GM23338 (cell line): Measurements from ENCODE around the gene MMP15. TPM values are rescaled to one million over a fixed set of nuclear protein-coding genes. Genes with fewer than 3 reads are reported as not detected.

Experiments
- ATAC-seq: fragments of 200-7000 bp; cut with Tn5 transposase; 3 replicates; pipeline ENCODE4 v1.9.1; 2020
- DNase-seq: peaks from one replicate; pipeline ENCODE4 v3.0.0-alpha.2; 2015; ENCODE audit warnings: low spot score
- H2AFZ ChIP-seq: fragments of 200-600 bp; sonication (generic); 2 replicates; pipeline ENCODE4 v1.8.0; 2016; ENCODE audit warnings: antibody characterized with exemption, mild to moderate bottlenecking, moderate library complexity
- H3F3A ChIP-seq: fragments of 200-600 bp; sonication (generic); replicated peaks from 2 replicates; pipeline ENCODE4 v1.8.0; 2017; ENCODE audit warnings: antibody characterized with exemption, mixed run types, low read depth
- H3K27ac ChIP-seq: fragments of 200-600 bp; sonication (generic); 2 replicates; pipeline ENCODE4 v1.6.1; 2016; ENCODE audit warnings: low read depth
- H3K27me3 ChIP-seq: fragments of 200-600 bp; sonication (generic); 2 replicates; pipeline ENCODE4 v1.8.0; 2016; ENCODE audit warnings: mild to moderate bottlenecking, mixed run types, moderate library complexity; ENCODE audit not compliant: insufficient read depth
- H3K36me3 ChIP-seq: fragments of 200-600 bp; sonication (generic); 2 replicates; pipeline ENCODE4 v1.8.0; 2016; ENCODE audit warnings: mild to moderate bottlenecking; ENCODE audit not compliant: insufficient read depth
- H3K4me1 ChIP-seq: fragments of 200-600 bp; sonication (generic); 2 replicates; pipeline ENCODE4 v1.8.0; 2016; ENCODE audit warnings: mild to moderate bottlenecking, moderate library complexity; ENCODE audit not compliant: insufficient read depth
- H3K4me2 ChIP-seq: fragments of 200-600 bp; sonication (generic); 2 replicates; pipeline ENCODE4 v1.7.1; 2017; ENCODE audit warnings: mixed run types
- H3K4me3 ChIP-seq: fragments of 200-600 bp; sonication (generic); 2 replicates; pipeline ENCODE4 v1.6.1; 2016; ENCODE audit warnings: mixed run types
- H3K79me2 ChIP-seq: fragments of 200-600 bp; sonication (generic); replicated peaks from 2 replicates; pipeline ENCODE4 v1.8.0; 2017; ENCODE audit warnings: mild to moderate bottlenecking; ENCODE audit not compliant: insufficient read depth
- H3K9me2 ChIP-seq: fragments of 200-600 bp; sonication (generic); 2 replicates; pipeline ENCODE4 v1.8.0; 2017; ENCODE audit not compliant: insufficient read depth
- H4K20me1 ChIP-seq: fragments of 200-600 bp; sonication (generic); replicated peaks from 2 replicates; pipeline ENCODE4 v1.8.0; 2017; ENCODE audit warnings: mild to moderate bottlenecking; ENCODE audit not compliant: insufficient read depth
- H3K27ac Mint-ChIP-seq: 2 replicates; pipeline ENCODE4 v1.8.0; 2020; ENCODE audit warnings: inconsistent platforms, mild to moderate bottlenecking, moderate library complexity, mixed read lengths
- H3K27me3 Mint-ChIP-seq: 3 replicates; pipeline ENCODE4 v1.8.0; 2022; ENCODE audit warnings: low read depth, mild to moderate bottlenecking, moderate library complexity, mixed read lengths, inconsistent platforms; ENCODE audit not compliant: insufficient read depth, poor library complexity
- H3K36me3 Mint-ChIP-seq: 3 replicates; pipeline ENCODE4 v1.8.0; 2021; ENCODE audit warnings: low read depth, mild to moderate bottlenecking, inconsistent platforms, moderate library complexity, mixed read lengths
- H3K4me1 Mint-ChIP-seq: 3 replicates; pipeline ENCODE4 v1.8.0; 2020; ENCODE audit warnings: mild to moderate bottlenecking, inconsistent platforms, mixed read lengths
- H3K4me3 Mint-ChIP-seq: 3 replicates; pipeline ENCODE4 v1.8.0; 2021; ENCODE audit warnings: moderate library complexity, mild to moderate bottlenecking, inconsistent platforms, mixed read lengths
- H3K9me3 Mint-ChIP-seq: 3 replicates; pipeline ENCODE4 v1.8.0; 2020; ENCODE audit warnings: moderate library complexity, mild to moderate bottlenecking, inconsistent platforms, mixed read lengths
- CREB1 ChIP-seq: fragments of 250-450 bp; sonication (Bioruptor Pico); IDR thresholded peaks from 2 replicates; pipeline ENCODE4 v1.5.0; 2020; ENCODE audit warnings: low read depth, mild to moderate bottlenecking, moderate library complexity
- CTCF ChIP-seq, 2 experiments: fragments of 200-600 bp in 1 of 2; sonication (generic) in 1 of 2; conservative IDR thresholded peaks; 2 replicates each; pipeline versions ENCODE4 v1.5.1 to v1.6.1; 2016 to 2017; ENCODE audit warnings: antibody characterized with exemption in 2 of 2, low read depth in 2 of 2, mild to moderate bottlenecking in 2 of 2, moderate library complexity in 1 of 2
- ETS1 ChIP-seq: IDR thresholded peaks from 2 replicates; pipeline ENCODE4 v1.6.1; 2016; ENCODE audit warnings: antibody characterized with exemption
- EZH2phosphoT487 ChIP-seq: fragments of 200-600 bp; sonication (generic); IDR thresholded peaks from one replicate; pipeline ENCODE4 v1.8.1; 2018; ENCODE audit warnings: antibody characterized with exemption; ENCODE audit not compliant: unreplicated experiment
- JUNB ChIP-seq: IDR thresholded peaks from one replicate; pipeline ENCODE4 v1.6.1; 2016; ENCODE audit warnings: antibody characterized with exemption; ENCODE audit not compliant: unreplicated experiment
- NANOG ChIP-seq: IDR thresholded peaks from 2 replicates; pipeline ENCODE4 v1.6.1; 2016; ENCODE audit warnings: antibody characterized with exemption, borderline replicate concordance
- POLR2AphosphoS5 ChIP-seq: IDR thresholded peaks from 2 replicates; pipeline ENCODE4 v1.6.1; 2016; ENCODE audit warnings: antibody characterized with exemption, low read depth
- STAT1 ChIP-seq: IDR thresholded peaks from one replicate; pipeline ENCODE4 v1.6.1; 2016; ENCODE audit warnings: antibody characterized with exemption; ENCODE audit not compliant: unreplicated experiment
- ZNF114 ChIP-seq: fragments of 250-450 bp; sonication (Bioruptor Pico); IDR thresholded peaks from 2 replicates; pipeline ENCODE4 v1.5.0; 2020; ENCODE audit warnings: mild to moderate bottlenecking, moderate library complexity
- ZNF331 ChIP-seq: fragments of 250-450 bp; sonication (Bioruptor Pico); IDR thresholded peaks from 2 replicates; pipeline ENCODE4 v1.5.0; 2020; ENCODE audit warnings: low read depth, mild to moderate bottlenecking, moderate library complexity
- polyA plus RNA-seq: library from polyadenylated mRNA; unstranded; fragments of >200 nt; fragmentation: Nextera tagmentation; extraction: Ambion mirVana; gene quantifications from 2 replicates; pipeline ENCODE4 v1.2.1, GENCODE V29; 2016
- total RNA-seq: library from RNA; depleted of rRNA; stranded (reverse); fragments of >200 nt; shearing (Covaris generic); gene quantifications from 2 replicates; pipeline ENCODE4 v1.2.3, GENCODE V29; 2014
- TF ChIP-seq, protein P1 (sequence below): fragments of 250-450 bp; sonication (Bioruptor Pico); IDR thresholded peaks from 2 replicates; pipeline ENCODE4 v1.5.0; 2020; ENCODE audit warnings: mild to moderate bottlenecking, moderate library complexity
- TF ChIP-seq, protein P2 (sequence below): IDR thresholded peaks from one replicate; pipeline ENCODE4 v1.6.1; 2018; ENCODE audit warnings: antibody characterized with exemption; ENCODE audit not compliant: unreplicated experiment

MMP15 gene
- total and polyA plus RNA-seq, 2 experiments from 2014 or later, result 10.9 to 79.1 TPM

DNA sequence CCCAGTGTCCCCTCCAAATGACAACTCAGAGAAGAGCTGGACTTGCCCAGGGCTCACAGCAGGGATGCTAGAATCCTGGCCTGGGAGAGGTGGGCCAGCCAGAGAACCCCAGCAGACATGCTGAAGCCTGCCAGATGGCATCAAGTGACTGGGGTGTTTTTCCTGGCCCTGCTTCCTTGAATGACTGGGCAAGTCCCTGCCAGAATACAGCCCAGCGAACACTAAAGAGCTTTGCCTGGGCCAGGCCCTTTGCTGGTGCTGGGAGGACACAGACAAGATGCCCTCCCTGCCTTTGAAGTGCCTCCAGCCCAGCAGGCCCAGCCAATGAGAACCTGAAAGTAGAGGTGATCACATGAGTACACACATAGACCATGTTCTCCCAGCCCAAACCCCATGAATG is 36.6 kb upstream of the MMP15 start (continued):
- TF ChIP-seq, protein P1, sequence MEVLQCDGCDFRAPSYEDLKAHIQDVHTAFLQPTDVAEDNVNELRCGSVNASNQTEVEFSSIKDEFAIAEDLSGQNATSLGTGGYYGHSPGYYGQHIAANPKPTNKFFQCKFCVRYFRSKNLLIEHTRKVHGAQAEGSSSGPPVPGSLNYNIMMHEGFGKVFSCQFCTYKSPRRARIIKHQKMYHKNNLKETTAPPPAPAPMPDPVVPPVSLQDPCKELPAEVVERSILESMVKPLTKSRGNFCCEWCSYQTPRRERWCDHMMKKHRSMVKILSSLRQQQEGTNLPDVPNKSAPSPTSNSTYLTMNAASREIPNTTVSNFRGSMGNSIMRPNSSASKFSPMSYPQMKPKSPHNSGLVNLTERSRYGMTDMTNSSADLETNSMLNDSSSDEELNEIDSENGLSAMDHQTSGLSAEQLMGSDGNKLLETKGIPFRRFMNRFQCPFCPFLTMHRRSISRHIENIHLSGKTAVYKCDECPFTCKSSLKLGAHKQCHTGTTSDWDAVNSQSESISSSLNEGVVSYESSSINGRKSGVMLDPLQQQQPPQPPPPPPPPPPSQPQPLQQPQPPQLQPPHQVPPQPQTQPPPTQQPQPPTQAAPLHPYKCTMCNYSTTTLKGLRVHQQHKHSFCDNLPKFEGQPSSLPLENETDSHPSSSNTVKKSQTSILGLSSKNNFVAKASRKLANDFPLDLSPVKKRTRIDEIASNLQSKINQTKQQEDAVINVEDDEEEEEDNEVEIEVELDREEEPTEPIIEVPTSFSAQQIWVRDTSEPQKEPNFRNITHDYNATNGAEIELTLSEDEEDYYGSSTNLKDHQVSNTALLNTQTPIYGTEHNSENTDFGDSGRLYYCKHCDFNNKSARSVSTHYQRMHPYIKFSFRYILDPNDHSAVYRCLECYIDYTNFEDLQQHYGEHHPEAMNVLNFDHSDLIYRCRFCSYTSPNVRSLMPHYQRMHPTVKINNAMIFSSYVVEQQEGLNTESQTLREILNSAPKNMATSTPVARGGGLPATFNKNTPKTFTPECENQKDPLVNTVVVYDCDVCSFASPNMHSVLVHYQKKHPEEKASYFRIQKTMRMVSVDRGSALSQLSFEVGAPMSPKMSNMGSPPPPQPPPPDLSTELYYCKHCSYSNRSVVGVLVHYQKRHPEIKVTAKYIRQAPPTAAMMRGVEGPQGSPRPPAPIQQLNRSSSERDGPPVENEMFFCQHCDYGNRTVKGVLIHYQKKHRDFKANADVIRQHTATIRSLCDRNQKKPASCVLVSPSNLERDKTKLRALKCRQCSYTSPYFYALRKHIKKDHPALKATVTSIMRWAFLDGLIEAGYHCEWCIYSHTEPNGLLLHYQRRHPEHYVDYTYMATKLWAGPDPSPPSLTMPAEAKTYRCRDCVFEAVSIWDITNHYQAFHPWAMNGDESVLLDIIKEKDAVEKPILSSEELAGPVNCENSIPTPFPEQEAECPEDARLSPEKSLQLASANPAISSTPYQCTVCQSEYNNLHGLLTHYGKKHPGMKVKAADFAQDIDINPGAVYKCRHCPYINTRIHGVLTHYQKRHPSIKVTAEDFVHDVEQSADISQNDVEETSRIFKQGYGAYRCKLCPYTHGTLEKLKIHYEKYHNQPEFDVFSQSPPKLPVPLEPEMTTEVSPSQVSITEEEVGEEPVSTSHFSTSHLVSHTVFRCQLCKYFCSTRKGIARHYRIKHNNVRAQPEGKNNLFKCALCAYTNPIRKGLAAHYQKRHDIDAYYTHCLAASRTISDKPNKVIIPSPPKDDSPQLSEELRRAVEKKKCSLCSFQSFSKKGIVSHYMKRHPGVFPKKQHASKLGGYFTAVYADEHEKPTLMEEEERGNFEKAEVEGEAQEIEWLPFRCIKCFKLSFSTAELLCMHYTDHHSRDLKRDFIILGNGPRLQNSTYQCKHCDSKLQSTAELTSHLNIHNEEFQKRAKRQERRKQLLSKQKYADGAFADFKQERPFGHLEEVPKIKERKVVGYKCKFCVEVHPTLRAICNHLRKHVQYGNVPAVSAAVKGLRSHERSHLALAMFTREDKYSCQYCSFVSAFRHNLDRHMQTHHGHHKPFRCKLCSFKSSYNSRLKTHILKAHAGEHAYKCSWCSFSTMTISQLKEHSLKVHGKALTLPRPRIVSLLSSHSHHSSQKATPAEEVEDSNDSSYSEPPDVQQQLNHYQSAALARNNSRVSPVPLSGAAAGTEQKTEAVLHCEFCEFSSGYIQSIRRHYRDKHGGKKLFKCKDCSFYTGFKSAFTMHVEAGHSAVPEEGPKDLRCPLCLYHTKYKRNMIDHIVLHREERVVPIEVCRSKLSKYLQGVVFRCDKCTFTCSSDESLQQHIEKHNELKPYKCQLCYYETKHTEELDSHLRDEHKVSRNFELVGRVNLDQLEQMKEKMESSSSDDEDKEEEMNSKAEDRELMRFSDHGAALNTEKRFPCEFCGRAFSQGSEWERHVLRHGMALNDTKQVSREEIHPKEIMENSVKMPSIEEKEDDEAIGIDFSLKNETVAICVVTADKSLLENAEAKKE (CRISPR knock-in tag), result no peak
- no peak for TF ChIP-seq JUNB

DNA sequence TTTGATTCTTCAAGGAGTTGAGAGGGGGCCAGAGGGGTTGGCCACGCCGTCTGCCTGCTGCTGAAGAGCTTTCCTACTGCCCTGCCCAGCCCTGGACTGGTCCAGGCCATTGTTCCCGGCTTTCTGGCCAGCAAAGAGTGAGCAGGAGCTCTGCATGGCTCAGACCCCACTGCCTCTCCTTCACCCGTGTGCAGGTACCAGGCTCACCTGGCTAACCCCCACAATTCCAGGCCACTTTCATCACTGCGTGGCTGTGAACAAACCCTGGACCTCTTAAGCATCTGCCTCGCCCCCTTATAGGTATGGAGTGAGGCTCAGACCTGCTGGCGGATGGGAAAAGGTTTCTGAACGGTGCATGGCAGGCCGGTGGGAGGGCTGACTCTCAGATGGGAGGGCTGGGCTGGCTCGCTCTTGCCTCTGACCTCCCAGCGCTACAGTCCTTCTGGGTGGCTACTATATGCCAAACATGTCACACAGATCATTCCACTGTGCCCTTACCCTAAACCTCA is 33.9 kb upstream of the MMP15 start:
- Histone ChIP-seq H3K9me2 (no peaks in the 10 kb centered on the region), H2AFZ (no peak overlapping the region), H3K4me3 (no peak overlapping the region), H3K27ac (no peak overlapping the region), H4K20me1 (no peaks in the 10 kb centered on the region), H3F3A (no peaks in the 10 kb centered on the region), H3K36me3 (no peaks in the 10 kb centered on the region), H3K4me1 (no peaks in the 10 kb centered on the region), H3K4me2 (no peak overlapping the region), H3K27me3 (peaks cover 9% of the 10 kb centered on the region; the same call in 1 of the 2 replicates), H3K79me2 (no peaks in the 10 kb centered on the region)
- H3K36me3 Mint-ChIP-seq, result no peaks in the 10 kb centered on the region
- peaks cover 14% of the 10 kb centered on the region for H3K4me1 Mint-ChIP-seq
- ATAC-seq, result no peak
- DNase-seq, result no peak
- no peaks in the 10 kb centered on the region for H3K9me3 Mint-ChIP-seq
- H3K27me3 Mint-ChIP-seq, result peaks cover 16% of the 10 kb centered on the region
- H3K27ac Mint-ChIP-seq, result no peak overlapping the region
- H3K4me3 Mint-ChIP-seq, result no peak overlapping the region
- TF ChIP-seq STAT1 (no peak), ZNF331 (no peak), JUNB (no peak), ZNF114 (no peak), POLR2AphosphoS5 (no peak), ETS1 (no peak), CREB1 (CRISPR knock-in tag) (no peak), NANOG (no peak), CTCF (conservative IDR thresholded peaks at IDR 0.05; ENCODE audit: low read depth in 2 of 2) (no peak), EZH2phosphoT487 (no peak)
- TF ChIP-seq, protein P2, sequence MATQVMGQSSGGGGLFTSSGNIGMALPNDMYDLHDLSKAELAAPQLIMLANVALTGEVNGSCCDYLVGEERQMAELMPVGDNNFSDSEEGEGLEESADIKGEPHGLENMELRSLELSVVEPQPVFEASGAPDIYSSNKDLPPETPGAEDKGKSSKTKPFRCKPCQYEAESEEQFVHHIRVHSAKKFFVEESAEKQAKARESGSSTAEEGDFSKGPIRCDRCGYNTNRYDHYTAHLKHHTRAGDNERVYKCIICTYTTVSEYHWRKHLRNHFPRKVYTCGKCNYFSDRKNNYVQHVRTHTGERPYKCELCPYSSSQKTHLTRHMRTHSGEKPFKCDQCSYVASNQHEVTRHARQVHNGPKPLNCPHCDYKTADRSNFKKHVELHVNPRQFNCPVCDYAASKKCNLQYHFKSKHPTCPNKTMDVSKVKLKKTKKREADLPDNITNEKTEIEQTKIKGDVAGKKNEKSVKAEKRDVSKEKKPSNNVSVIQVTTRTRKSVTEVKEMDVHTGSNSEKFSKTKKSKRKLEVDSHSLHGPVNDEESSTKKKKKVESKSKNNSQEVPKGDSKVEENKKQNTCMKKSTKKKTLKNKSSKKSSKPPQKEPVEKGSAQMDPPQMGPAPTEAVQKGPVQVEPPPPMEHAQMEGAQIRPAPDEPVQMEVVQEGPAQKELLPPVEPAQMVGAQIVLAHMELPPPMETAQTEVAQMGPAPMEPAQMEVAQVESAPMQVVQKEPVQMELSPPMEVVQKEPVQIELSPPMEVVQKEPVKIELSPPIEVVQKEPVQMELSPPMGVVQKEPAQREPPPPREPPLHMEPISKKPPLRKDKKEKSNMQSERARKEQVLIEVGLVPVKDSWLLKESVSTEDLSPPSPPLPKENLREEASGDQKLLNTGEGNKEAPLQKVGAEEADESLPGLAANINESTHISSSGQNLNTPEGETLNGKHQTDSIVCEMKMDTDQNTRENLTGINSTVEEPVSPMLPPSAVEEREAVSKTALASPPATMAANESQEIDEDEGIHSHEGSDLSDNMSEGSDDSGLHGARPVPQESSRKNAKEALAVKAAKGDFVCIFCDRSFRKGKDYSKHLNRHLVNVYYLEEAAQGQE, result no peak
